Esophagus squamous epithelium (tissue), 4 donors: ENCODE data around the gene SFXN5.

Experiments used
- POLR2A ChIP-seq, 4 donors: fragments of 450-650 bp; IDR thresholded peaks; one replicate each; pipeline ENCODE4 v1.6.1; 2017; ENCODE audit warnings: antibody characterized with exemption in 4 of 4, mild to moderate bottlenecking in 4 of 4, moderate library complexity in 3 of 4
- TF ChIP-seq, protein P1 (sequence below), 6 experiments: fragments of 450-650 bp in 4 of 6; fragments of 200-600 bp in 2 of 6; sonication (generic) in 2 of 6; IDR thresholded peaks; one replicate each; pipeline ENCODE4 v1.5.1; 2016 to 2019; ENCODE audit warnings: antibody characterized with exemption in 6 of 6, mild to moderate bottlenecking in 4 of 6, moderate library complexity in 4 of 6

DNA sequence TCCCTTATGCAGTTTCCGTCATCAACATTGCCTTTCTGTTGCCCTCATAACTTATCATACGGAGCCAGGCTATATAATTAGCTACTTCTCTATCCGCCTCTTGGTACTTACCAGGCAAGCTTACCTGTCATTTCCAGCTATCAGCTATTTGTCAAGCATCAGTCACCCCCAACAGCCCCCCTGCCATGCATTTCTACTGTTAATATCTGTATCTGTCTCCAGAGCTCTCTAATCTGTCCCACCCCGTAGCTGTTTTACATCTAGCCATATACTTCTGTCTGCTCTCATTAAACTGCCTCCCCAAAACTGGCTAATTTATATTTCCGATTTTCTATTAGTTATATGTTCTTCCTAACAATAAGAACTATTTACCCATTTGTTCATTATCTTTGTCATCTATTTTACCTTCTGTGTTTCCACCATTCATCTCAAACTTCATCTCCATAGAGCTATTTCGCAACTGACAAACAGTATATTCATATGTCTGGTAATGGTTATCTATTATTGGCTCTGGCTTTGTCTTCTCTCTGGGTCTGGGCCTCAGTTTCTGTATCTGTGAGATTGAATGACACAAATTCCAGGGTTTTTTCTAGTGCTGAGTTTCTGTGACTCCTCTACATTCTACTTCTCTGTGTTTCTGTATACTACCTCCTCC is 144.6 kb downstream of the SFXN5 start:
- TF ChIP-seq, protein P1, sequence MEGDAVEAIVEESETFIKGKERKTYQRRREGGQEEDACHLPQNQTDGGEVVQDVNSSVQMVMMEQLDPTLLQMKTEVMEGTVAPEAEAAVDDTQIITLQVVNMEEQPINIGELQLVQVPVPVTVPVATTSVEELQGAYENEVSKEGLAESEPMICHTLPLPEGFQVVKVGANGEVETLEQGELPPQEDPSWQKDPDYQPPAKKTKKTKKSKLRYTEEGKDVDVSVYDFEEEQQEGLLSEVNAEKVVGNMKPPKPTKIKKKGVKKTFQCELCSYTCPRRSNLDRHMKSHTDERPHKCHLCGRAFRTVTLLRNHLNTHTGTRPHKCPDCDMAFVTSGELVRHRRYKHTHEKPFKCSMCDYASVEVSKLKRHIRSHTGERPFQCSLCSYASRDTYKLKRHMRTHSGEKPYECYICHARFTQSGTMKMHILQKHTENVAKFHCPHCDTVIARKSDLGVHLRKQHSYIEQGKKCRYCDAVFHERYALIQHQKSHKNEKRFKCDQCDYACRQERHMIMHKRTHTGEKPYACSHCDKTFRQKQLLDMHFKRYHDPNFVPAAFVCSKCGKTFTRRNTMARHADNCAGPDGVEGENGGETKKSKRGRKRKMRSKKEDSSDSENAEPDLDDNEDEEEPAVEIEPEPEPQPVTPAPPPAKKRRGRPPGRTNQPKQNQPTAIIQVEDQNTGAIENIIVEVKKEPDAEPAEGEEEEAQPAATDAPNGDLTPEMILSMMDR (IDR thresholded peaks at IDR 0.05), result no peak
- TF ChIP-seq POLR2A (IDR thresholded peaks at IDR 0.05), result no peak
